RPMI8226 (cell line): ENCODE measurements around the gene CACNG5.

Experiments used
- DNase-seq: peaks from one replicate; pipeline ENCODE4 v3.0.0-alpha.2; 2015

Gene CACNG5

DNA sequence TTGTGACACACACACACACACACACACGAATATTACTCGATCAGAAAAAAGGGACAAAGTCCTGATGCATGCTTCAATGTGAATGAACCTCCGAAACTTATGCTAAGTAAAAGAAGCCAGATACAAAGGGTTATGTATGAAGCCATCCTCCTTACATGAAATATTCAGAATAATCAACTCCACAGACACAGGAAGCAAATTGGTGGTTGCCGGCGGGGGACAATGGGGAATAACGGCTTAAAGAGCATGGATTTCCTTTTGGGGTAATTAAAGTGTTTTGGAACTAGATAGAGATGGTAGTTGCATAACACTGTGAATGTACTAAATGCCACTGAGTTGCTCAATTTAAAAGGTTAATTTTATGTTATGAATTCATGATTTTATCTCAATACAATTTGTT lies 8.1 kb upstream of the CACNG5 start:
- no peak for DNase-seq

DNA sequence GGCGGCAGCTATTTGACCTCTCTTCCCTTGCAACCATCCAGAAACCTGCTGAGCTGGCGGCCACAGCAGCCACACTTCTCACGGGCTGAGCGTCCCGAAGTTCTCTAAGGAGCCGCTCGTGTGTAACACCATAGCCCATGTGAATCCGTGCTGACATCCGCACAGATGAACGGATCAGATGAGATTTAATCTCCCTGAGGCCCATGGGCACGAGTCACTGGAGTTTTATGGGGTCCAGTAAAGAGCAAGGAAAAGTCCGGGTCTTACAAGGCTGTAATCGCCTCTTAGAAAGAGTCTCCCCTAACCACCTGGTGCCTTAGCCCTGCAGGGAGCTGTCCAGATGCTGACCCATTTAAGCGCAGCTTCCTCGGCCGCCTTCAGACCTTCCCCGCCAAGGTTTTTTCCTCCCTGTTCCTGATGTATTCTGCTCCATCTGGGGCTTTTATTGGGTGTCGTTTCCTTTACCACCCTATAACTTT lies 5.5 kb upstream of the CACNG5 start:
- peak; percentile 53 for DNase-seq

DNA sequence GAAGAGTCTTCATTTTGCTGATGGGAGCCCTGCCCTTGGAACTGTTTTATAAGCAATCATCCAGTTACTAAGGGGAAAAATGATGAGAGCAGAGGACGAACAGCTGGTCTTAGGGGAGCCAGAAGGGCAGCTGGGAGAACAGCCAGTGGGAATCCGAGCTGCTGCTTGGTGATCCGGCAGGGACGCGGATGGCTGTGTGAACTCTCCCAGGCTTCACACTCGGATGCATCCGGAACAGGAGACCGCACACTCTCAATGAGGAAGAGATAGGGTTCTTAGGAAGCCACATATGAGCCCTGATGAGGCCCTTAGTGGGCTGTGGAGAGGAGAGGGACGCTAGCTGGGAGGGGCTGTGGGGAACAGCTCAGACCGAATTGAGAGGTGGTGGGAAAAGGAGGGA lies 5.0 kb upstream of the CACNG5 start:
- DNase-seq = no peak

DNA sequence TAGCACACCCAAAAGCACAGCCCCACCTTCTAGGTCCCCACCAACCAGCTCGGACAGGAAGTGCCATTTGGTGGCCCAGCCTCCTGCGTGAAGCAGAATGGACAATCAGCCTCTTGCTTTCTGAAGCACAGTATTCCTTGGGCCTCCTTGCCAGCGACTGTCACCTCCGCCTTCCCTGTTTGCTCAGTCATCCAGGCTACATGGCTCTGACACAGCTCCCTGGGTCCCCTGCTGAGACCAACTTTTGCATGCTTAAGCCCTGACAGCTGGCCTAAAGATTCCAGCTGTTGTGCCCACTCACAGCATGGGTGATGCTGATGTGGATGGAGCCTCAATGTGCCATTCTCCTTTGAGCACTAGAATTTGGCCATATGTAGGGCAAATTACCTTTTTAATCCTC lies 4.5 kb upstream of the CACNG5 start:
- no peak for DNase-seq

DNA sequence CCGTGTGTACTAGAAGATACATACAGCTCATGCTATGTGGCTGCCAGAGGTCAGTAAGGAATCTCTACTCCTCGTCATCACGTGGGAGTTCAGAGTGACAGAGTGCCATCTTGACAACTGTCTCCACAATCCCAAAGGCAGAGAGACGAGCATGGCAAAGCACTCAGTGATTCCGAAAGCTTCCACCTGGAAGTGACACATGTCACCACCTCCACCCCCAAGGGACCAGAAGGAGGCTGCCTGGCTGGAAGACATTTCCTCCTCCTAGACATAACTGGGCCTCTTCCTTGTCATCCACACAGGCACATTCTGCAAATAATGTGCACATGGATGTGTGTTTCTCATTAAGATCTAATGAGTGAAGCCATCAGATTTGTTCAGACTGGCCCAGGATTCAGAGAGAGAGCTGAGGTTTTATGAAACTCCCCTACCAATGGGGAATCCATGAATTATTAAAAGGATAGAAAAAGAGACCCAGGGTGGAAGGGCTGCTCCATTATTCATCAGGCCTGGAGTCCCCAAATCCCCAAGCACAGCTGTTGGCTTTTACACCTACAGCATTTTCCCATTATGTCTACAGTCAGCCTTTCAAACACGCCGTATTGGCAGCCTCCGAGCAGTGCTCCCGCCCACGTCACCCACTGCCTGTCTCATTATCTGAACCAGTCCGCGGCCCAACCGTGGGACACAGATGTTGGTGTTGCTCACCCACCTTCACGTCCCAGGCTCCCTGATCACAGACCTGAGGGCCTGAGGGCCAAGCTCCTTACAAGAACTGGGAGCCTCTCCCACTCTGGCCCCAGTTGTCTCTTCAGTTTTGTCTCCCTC lies 3.3 kb upstream of the CACNG5 start:
- no peak for DNase-seq

DNA sequence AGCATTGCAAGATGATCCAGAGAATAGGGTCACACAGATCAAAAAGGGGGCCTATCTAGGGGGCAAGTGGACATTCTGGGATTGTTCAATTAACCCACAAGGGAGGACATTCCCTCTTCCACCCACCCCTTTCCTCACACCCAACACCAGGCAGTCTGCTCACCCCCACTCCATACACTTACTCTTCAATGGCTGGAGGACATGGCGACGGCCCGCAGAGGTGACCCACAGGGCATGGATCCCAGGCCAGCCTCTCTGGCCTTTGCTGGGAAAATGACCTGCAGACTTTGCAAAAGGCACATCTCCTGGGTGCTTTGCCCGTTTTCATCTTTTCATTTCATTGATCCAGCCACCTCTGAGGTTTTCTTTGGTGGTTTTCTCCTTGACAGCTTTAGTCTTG lies 1.7 kb upstream of the CACNG5 start:
- DNase-seq = no peak

DNA sequence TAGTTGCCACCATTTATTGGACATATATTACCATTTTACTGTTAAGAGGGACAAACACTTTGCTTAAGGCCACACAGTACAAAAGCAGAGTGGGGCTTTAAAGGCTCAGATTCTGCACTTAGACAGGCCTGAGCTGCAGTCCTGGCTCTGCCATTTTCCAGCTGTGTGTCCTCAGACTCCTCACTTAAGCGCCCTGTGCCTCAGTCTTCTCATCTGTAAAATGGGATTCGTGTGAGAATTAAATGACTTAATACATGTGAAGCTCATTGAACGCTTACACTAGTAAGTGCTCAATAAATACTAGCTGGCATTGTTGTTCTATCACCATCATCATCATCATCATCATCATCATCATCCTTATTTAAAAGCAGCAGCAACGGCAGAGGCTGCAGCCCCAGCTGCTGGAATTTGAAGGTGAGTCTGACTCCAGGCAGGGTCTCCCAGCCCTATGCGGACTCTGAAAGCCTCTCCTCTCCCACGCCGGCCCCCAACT lies 445 bp upstream of the CACNG5 start:
- DNase-seq = no peak

DNA sequence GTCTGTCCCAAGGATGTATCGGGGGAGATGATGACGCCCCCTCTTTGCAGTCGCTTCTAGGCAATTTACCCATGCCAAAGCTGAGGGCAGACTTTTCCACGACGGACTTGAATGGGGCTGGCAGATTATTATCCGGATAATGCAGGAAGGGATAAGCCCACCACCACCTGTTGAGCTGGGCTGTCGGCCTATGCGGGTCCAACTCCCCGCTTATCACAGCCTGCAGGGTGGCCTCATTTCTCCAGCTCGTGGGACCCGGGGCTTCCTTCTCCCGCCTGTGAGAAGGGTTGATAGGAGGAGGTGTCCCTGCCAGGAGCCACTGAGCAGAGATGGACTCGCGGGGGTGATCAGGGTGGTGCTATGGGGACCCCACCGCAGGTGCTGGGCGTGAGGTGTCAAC lies 559 bp downstream of the CACNG5 start:
- DNase-seq = no peak

DNA sequence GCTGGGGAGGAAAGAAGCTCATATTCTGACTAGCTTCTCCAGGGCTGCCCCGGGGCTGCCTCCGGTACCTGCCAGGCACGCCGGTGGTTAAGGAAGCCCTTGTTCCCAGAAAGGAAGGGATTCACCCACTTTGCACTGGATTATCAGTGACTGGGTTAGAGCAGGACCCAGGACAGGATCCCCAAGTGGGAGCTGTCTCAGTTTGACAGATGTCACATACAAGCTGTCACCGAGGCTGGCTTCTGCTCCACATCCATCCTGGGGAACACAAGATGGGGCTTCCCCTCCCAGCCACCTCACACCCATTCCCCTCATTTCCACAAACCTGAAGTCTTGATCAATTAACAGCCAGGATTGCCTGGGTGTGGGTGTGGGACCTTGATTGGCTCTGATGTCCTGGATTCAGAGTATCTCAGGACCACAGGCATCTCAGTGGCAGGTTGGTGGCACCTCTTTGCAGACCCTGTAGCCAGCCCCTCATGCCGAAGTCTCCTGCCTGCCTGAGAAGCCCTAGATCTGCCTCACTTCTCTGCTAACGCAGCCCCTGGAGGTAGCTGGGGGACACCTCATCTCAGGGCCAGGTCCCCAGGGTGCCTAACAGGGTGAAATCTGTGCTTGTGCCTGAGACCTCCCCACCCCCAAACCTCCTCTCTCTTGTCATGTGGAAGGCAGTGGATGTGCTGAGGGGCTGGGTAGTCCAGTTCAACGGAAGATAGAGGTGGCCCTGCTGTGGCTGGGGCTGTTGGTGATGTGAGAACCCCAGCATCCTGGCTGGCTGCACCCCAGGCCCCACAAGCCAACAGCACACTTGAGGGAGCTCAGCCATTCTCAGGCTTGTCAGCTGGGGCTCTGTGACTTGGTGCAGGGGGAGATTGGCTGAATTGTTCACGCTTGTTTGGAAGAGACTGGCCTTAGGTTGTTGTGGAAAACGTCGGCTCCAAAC lies 1.4 kb downstream of the CACNG5 start:
- no peak for DNase-seq

DNA sequence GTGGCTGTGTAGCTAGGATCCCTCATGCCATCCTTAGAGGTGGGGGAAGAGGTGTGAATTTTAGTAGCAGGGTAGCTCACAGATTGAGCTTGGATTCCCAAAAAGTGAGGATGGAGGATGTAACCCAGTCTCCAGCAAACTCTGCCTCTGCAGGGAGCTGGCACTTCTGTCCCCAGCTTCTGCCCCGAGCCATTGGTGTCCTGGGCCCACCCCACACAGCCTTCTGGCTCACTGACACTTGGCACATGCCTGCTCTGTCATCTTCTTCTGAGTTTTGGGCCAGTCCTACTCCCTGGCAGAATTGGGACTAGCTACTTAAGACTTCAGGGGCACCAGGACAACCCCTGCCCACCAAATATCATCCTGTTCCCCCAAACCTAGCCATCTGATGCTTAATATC lies 2.3 kb downstream of the CACNG5 start:
- no peak for DNase-seq

DNA sequence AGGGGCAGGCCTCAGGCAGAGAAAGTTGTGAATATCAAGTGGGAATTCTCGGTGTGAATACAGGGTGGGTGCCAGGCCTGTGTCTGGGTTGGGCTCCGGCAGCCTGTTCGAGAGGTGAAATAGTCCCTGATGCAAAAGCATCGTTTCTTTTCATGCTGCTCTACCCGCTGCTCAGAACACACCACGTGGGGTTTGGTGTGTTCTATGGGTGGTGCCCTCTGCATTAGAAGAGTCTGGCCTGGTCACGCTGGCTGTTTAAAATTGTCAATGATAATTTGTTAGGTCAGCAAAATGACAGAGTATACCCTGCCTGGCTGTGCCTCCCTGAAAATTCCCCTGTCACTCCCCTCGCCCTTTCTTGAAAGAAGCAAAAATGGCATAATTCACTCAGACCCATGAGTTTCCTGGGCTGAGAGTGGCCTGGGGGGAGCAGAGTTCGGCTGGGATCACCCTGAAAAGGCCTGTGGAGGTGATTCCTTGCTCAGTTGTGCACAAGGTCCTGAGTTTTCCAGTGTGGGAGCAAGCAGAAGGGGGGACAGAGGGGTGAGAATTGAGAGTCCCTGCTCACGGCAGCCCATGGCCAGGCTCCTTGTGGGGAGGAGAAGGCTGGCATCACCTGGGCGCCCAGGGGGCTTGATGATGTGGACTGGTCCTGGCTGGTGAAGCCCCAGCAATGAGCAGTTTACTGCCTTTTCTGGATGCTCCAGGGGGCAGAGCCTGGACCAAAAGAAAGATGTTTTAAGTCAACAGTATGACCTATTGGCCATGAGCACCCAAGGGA lies 3.2 kb downstream of the CACNG5 start:
- peak; percentile 22 for DNase-seq

DNA sequence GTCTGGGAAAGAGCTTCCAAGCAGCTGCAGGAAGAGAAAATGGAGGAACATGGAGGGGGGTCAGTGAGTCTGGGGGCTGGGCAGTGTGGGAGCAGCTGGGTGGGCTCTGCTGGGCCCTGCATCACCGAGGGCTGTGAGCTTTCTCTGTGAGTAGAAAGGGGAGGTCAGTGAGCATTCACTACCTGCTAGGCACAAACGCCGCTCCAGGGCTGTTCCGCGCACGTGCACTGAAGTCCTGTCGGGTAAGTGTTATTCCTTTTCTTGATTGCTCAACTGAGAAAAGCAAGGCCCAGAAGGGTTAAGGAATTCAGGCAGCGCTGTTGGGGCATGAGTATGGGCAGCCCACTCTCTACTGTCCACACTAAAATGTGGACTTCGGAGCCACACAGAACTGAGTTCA lies 4.7 kb downstream of the CACNG5 start:
- DNase-seq = no peak

DNA sequence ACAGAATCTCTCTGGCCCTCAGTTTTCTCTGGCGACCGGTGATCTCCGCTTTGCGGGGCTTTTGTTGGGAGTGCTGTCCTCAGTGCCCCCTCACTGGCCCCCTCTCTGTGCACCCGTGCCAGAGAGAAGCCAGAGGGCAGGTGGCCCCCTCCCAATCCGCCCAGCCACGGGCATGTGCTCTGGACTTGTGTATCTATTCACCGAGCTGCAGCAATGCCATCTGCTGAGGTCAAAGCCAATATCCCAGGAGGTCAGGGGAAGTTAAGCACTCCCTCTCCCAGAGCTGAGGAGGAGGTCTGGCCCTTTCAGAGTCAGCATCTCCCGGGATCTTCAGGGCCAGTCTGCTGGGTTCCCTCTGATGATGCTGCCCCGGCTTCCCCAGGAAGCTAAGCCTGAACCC lies 5.1 kb downstream of the CACNG5 start:
- no peak for DNase-seq

DNA sequence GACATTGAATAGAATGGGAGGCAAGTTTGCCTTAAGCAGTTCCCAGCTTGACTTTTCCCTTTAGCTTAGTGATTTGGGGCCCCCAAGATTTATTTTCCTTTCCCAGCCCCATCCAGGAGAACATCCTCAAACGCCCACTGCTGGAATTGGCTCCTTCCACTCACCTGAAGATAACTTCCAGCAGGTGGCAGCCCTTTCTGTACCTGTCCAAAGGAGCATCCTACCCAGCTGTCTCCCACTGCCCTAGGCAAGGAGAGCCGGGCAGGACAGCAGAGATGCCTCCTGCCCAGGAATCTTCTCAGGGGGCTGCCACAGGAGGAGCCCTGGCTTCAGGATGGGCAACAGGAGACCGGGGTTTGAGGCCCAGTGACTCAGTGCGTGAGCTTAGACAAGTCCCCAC lies 6.4 kb downstream of the CACNG5 start:
- no peak for DNase-seq

DNA sequence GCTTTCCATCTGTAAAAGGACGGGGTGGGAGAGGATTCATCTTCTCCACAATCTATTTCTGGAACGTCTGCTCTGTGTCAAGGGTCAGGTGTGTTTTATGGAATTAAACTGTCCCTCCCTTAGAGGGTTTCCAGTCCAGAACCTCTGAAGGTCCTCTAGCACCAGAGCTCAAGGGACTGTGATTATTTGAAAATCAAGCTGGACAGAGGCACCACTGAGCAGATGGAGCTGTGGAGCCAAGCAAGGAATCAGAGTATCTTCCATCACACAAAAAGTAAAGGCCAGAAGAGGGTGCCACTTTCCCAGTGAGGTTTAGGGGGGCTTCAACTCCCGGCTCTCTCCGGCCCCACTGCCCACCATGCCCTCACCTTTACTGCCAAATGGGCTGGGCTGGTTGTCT lies 6.8 kb downstream of the CACNG5 start:
- no peak for DNase-seq

DNA sequence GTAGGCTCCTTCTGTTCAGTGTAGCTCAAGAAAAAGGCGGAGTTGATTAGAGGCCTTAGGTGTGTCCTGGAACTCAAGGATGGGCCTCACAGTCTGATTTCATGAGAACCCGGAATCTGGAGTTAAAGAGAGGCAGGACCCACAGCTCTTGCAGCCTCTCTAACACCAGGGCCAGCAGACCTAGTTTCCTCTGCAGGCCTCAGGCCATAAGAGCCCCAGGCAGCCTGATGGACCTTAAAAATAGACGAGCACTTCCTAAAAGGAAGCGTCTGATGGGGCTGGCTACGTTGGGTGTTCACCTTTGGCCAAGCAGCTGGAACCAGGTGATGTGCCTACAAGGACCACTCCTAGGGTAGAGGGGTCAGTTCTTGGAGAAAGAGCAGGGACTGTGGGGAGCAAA lies 7.6 kb downstream of the CACNG5 start:
- DNase-seq = no peak

DNA sequence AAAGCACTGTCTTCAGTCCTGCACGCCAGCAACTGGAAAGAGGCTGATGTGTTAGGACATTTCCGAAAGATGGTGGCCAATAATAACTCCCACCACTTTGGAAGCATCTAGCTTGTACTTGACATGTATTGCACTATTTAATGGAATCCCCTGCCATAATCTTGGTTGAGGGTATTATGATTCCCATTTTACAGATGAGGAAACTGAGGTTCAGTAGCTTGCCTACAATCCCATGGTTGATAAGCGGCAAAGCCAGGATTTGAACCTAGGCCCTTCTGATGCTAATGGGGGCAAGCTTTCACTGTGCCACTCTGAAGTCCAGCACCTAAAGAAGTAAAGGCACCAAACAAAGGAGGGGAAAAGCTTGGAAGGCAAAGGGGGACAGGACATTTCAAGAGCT lies 8.0 kb downstream of the CACNG5 start:
- DNase-seq = no peak

DNA sequence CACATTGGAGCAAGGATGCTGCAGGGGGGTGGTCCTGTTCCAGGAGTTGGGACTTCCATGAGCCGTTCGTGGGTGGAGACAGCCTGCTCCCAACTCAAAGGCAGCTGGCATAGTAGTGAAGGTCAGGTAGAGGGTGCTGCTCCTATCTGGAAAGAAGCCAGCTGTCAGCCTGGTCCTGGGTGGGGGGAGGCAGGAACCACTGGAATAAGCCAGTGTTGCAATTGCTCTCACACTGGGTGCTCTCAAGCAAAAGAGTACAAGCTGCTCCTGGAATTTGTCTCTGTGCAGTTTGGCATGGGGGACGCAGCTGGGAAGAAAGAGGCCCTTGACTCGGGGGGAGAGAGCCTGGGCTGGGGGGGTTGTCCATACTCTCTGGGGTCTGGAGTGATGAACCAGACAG lies 8.7 kb downstream of the CACNG5 start:
- DNase-seq = no peak

DNA sequence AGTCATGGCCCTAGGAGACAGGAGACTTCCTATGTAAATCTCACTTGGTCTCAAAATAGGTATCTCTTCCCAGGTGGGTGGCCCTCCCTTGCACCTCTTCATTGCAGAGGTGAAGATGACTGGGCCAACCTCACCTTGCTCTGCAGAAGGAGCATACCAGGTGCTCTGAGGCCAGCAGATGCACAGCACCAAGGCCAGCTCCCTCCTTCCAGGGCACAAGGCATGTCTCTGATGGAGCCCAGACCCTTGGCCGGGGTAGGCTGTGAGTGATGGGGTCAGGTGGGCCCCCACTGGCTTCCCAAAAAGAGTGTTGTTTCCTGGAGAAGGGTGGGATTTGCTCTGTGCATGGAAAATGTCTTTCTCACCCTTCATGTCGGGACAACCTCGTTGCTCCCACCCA lies 12.8 kb downstream of the CACNG5 start:
- DNase-seq = no peak

DNA sequence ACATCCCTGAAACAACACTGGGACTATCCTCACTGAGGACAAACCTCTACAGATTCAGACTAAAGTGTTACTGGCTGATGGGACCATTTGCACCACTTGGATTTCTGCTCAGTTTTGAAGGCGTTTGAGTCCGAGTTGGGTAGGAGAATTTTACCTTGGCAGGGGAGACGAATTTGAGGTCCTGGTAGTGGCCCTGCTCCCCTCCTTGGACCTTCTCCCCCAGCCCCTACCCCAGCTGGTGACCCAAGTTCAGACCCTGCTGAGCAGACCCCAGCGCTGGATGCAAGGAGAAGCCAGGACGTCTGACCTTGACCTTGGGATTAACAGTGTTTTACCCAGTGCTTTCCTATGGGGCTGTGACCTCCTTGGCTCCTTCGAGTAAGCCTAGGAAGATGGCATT lies 13.6 kb downstream of the CACNG5 start:
- DNase-seq = no peak

DNA sequence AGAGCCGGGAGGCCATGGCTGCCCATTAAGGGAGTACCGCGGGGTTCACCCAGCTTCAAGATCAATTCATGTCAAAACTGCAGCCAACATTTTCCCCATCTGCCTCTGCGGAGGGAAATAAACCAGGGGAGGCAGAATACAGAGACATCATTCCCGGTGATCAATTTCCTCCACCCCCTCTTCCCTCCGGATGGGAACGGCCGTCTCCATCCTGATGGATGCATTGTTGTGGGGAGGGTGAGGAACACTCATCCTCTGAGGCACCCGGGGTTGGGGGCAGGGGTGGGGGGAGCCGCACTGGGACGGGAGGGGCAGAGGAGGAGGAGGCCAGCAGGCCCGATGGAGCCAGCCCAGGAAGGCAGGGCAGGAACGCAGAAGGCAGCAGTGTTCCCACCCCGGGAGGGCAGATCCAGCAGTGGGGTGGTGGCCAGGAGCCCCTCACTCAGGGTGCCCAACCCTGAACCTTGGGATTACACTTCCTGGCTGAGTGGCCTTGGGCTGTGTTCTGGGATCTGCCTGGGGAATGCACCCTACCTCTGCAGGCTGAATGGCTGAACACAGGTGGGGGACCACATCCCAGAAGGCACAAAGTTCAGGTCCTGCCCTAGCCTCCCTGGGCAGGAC lies 14.2 kb downstream of the CACNG5 start:
- no peak for DNase-seq

DNA sequence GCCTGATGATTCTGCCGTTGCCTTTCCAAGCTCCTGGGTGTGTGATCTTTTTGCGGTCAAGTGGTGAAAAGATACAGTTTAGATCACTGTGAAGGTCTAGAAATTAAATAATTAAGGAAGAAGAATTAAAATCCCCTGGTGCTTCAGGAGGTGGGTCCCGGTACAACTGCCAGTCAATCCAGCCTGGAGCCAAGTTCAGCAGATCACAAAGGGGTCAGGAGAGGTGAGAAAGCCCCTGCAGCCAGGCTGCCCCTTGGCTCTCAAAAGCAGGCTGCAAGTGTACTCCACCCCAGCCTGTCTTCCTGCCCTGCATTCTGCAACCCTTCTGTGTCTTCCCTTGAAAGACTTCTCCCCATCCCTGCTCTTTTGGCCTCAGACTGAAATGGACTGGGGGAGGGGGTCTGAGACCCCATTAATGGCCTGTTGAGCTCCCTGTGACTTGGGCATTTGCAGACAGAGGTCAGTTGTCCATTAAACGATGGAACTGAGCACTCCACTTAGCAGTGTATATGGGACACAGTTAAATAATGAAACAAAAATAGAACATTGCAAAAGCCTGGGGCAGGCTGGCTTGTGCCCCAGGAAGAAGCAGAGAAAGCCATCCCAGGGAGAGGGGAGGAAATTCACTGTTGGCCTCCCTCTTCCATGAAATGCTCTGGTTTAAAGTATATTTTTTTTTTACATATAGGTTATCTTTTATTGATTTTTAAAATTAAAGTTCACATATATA lies 15.1 kb downstream of the CACNG5 start:
- DNase-seq = no peak
